Stimulated activated CD8-positive, alpha-beta memory T cell treated with anti-CD3 and anti-CD28 coated beads, Interleukin-7, amount 100 ng/mL, for 1 hour (primary cell): ENCODE measurements around the gene SLC30A3.

Experiments
- DNase-seq, 2 donors: peaks; one replicate each; pipeline ENCODE4 v3.0.0-alpha.2; 2020; ENCODE audit warnings: low read depth in 2 of 2

Gene SLC30A3

GRCh38 chr2:27233341-27233740 is 29.5 kb downstream of the SLC30A3 start:
- no peak for DNase-seq

GRCh38 chr2:27231921-27232320 is 30.9 kb downstream of the SLC30A3 start:
- DNase-seq: no peak

- DNase-seq: no peak
These were observed 35.3 kb downstream of the SLC30A3 start for GRCh38 chr2:27227501-27227900.

- DNase-seq: no peak
These were observed 37.3 kb downstream of the SLC30A3 start for GRCh38 chr2:27225526-27225925.

- no peak for DNase-seq
These were observed 39.4 kb downstream of the SLC30A3 start for GRCh38 chr2:27223416-27223815.

GRCh38 chr2:27222407-27222806 is 40.4 kb downstream of the SLC30A3 start:
- DNase-seq: no peak

- no peak for DNase-seq
These were observed 41.7 kb downstream of the SLC30A3 start for GRCh38 chr2:27221166-27221565.

GRCh38 chr2:27220091-27220490 is 42.8 kb downstream of the SLC30A3 start:
- DNase-seq: no peak

- DNase-seq: no peak
These were observed 43.8 kb downstream of the SLC30A3 start for GRCh38 chr2:27219091-27219490.

- no peak for DNase-seq
These were observed 44.2 kb downstream of the SLC30A3 start for GRCh38 chr2:27218614-27219013.

GRCh38 chr2:27217173-27218121 is 45.4 kb downstream of the SLC30A3 start, which contains the start of gene CAD:
Gene CAD (plus strand): TSS chr2:27217369. CDS start chr2:27217552, 183 bp downstream.
- peak; percentile 69 to 71 for DNase-seq

GRCh38 chr2:27216416-27217137 is 46.3 kb downstream of the SLC30A3 start:
- DNase-seq: no peak

- DNase-seq: no peak
These were observed 47.9 kb downstream of the SLC30A3 start for GRCh38 chr2:27214941-27215340.

- DNase-seq: no peak
These were observed 50.0 kb downstream of the SLC30A3 start for GRCh38 chr2:27212626-27213471.

- DNase-seq: peak; percentile 71 to 73
These were observed 50.8 kb downstream of the SLC30A3 start, which contains the start of the genes ATRAID and SLC5A6 for GRCh38 chr2:27211943-27212625. Gene ATRAID (plus strand): TSS chr2:27212041. CDS start chr2:27212369, 328 bp downstream. Gene SLC5A6 (minus strand): TSS chr2:27212268. CDS start chr2:27207650, 4,618 bp downstream.

GRCh38 chr2:27211241-27211942 is 51.5 kb downstream of the SLC30A3 start:
- no peak for DNase-seq

GRCh38 chr2:27209621-27210401 is 53.0 kb downstream of the SLC30A3 start:
- no peak for DNase-seq

GRCh38 chr2:27208486-27209050 is 54.3 kb downstream of the SLC30A3 start:
- DNase-seq: no peak

GRCh38 chr2:27206346-27206745 is 56.5 kb downstream of the SLC30A3 start:
- DNase-seq: no peak
